BJ (cell line): ENCODE results near the gene ACER3. TPM values are rescaled to one million over a fixed set of nuclear protein-coding genes. Genes with fewer than 3 reads are reported as not detected.
"Not testable (repeated sequence)": the region's sequence is repeated elsewhere in the genome, so short reads cannot be mapped to it uniquely, and the experiment has no call there.

Experiments
- CTCF ChIA-PET: fragments of 350-600 bp; formaldehyde crosslinking; extraction: SDS; loops from one replicate; lab custom pipeline; 2021; ENCODE audit warnings: antibody characterized with exemption, inconsistent platforms; lab: Yijun Ruan, JAX
- POLR2A ChIA-PET: fragments of 300-600 bp; sonication (Branson Sonifier 250); formaldehyde crosslinking; extraction: SDS; loops from one replicate; lab custom pipeline; 2021; ENCODE audit warnings: antibody characterized with exemption; lab: Charles Lee
- DNase-seq: peaks from one replicate; pipeline ENCODE4 v3.0.0-alpha.2; 2011; ENCODE audit warnings: low read depth
- H3K27me3 ChIP-seq: 2 replicates; pipeline ENCODE4 v1.6.0; 2011; ENCODE audit warnings: low read length; ENCODE audit not compliant: control insufficient read depth, insufficient read depth
- H3K36me3 ChIP-seq: 2 replicates; pipeline ENCODE4 v1.5.1; 2011; ENCODE audit warnings: low read length; ENCODE audit not compliant: control insufficient read depth, insufficient read depth
- H3K4me3 ChIP-seq: 2 replicates; pipeline ENCODE4 v1.5.1; 2011; ENCODE audit warnings: low read depth, mild to moderate bottlenecking, control low read depth, low read length
- CTCF ChIP-seq: IDR thresholded peaks from 2 replicates; pipeline ENCODE4 v1.5.1; 2011; ENCODE audit warnings: low read depth, mild to moderate bottlenecking, control low read depth, inconsistent platforms, low read length, moderate library complexity; ENCODE audit not compliant: insufficient read depth
- polyA plus RNA-seq: library from polyadenylated mRNA; depleted of rRNA; stranded (reverse); fragments of >200 nt; gene quantifications from 2 replicates; pipeline ENCODE4 v1.2.3, GENCODE V29; 2011

ACER3 gene
- polyA plus RNA-seq, 1 experiment, result 9.7 TPM

DNA sequence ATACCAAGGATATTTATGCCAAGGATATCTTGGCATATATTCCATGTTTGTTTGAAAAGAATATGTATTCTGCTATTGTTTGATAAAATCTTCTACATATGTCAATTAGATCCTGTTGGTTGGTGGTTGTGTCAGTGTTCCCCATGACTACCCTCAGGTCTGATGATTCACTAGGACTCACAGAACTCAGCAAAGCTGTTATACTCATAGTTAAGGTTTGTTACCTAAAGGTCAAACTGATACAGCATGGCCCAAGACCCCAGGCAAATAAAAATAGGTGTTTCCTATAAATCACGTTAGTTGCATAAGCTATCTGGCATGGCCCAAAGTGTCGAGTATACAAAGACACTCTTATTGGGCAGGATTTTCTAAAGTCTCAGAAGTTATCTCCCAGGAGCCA lies 143.2 kb downstream of the ACER3 start:
- Histone ChIP-seq H3K27me3 (no peaks in the 10 kb centered on the region), H3K36me3 (no peaks in the 10 kb centered on the region), H3K4me3 (no peak overlapping the region)
- TF ChIP-seq CTCF, result no peak
- no peak for DNase-seq
- ChIA-PET CTCF (no interaction called here), POLR2A (no interaction called here)

DNA sequence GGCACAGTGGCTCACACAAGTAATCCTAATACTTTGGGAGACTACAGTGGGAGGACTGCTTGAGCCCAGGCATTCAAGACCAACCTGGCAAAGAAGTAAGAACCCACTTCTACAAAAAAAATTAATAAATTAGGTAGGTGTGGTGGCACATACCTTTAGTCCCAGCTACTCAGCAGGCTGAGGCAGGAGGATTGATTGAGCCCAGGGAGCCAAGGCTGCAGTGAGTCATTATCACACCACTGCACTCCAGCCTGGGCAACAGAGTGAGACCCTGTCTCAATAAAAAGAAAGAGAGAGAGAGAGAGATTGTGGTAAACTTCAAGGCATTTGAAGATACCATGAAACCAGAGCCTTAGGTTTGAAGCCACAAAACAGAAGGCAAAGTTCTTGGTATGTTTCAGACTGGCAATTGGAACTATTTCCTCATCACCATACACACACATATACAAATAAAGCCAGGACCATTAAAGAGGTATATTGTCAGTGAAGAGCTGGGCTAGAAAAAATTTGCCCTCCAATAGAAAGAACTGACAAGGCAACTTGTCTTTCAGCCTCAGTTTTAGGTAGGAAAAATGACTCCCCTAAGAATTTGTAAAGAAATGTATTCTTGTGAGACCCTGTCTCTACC lies 148.9 kb downstream of the ACER3 start:
- POLR2A ChIA-PET, result no interaction called here
- DNase-seq, result no peak
- H3K27me3 ChIP-seq, result no peaks in the 10 kb centered on the region
- CTCF ChIA-PET, result no interaction called here
- TF ChIP-seq CTCF, result no peak
- H3K36me3 ChIP-seq, result no peaks in the 10 kb centered on the region
- no peak overlapping the region for H3K4me3 ChIP-seq

GRCh38 chr11:77014669-77015068 lies 154.0 kb downstream of the ACER3 start:
- H3K36me3 ChIP-seq, result no peaks in the 10 kb centered on the region
- H3K27me3 ChIP-seq, result no peaks in the 10 kb centered on the region
- TF ChIP-seq CTCF, result no peak
- H3K4me3 ChIP-seq, result no peak overlapping the region
- CTCF ChIA-PET, result no interaction called here
- no peak for DNase-seq
- POLR2A ChIA-PET, result no interaction called here

GRCh38 chr11:77018396-77018924 lies 157.7 kb downstream of the ACER3 start:
- CTCF ChIA-PET, result interaction anchor here (1.5 kb wide), 1 partner anchor 10 kb away, joined by 4 read pairs; no protein-coding TSS in a partner anchor
- DNase-seq, POLR2A ChIA-PET, H3K36me3 ChIP-seq, H3K4me3 ChIP-seq, H3K27me3 ChIP-seq: not testable (repeated sequence)

DNA sequence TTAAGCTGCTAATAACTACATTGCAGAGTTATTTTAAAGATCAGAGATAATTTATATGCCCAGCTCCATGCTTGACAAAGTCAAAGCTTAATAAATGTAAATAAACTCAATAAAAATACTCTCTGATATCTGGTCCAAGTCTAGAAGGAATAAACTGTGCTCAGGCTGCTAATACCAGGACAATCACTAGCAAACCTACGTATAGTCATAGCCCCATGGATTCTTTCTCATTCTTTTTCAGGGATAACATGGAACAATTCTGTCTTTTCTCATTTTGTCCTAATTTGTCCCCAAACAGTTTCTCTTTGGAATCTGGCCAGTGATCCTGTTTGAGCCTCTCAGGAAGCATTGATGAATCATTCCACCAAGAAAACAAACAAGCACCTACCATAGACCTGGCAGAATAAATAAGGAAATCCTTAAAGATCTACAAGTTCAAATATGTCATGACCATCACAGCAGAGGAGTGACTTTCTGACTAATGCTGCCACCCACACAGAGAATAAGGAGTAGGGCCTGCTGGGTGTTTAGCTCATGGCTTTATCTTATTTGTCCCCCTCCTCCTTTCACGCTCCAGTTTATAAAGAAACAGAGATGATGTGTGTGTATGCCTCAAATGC lies 159.4 kb downstream of the ACER3 start:
- ChIA-PET POLR2A (no interaction called here), CTCF (interaction anchor here (1.2 to 1.4 kb wide), 3 partner anchors 19 to 71 kb away, joined by 3 to 6 read pairs (median 3); no protein-coding TSS in a partner anchor)
- H3K27me3 ChIP-seq, result no peaks in the 10 kb centered on the region
- no peak overlapping the region for H3K4me3 ChIP-seq
- no peak for DNase-seq
- TF ChIP-seq CTCF, result no peak
- no peaks in the 10 kb centered on the region for H3K36me3 ChIP-seq
